ENCODE measurements around the gene PIGU. TPM values are rescaled to one million over a fixed set of nuclear protein-coding genes. Genes with fewer than 3 reads are reported as not detected.
A peak's percentile ranks its signal among the peaks of the same experiment; 100 is the strongest.

Gene PIGU
- total and polyA plus RNA-seq, 2 of the 13 experiments (the other 11 are each of a cell fraction or from before 2014, with no cell fraction given), result 45.5 to 231 TPM

DNA sequence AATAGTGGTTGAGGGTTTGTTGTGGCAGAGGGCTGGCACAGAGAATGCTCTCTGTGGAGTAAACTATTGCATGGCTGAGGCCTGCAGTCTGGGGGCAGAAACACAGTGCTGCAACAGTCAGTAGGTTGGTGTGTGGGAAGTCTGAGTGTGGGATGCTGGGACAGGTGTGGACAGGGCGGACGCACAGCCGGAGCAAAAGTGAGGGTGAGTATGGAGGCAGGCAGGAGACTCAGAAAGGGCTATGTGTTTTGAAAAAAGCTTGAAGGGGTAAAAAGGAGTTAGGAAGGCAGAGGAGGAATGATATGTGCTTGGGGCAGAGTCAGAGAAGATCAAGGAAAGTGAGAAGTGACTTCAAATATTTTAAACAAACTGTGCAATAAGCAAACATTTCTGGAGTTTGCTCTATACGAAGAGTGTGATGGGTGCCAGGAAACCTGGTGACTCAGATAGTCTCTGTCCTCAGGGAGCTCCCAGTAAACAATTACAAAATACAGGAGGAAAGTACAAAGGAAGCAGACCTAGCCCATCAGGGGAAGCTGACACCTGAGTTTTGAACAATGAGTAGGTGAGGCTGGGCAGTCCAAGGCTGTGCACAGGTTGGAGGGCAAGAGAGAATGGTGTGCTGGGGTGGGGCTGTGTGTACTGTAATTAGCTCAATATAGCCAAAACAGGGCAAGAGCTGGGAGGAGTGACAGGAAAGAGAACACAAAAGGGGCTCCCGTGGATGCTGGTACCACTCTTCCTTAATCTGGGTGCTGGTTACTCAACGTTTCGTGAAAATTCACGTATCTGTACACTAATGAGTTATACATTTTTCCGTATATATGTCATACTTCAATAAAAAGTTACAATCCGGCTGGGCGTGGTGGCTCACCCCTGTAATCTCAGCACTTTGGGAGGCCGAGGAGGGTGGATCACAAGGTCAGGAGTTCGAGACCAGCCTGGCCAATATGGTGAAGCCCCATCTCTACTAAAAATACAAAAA lies 55.2 kb downstream of the PIGU start (continued):
- no peak for TF ChIP-seq CAMTA2 (CRISPR knock-in tag; IDR thresholded peaks at IDR 0.05; ENCODE audit: borderline replicate concordance)
- TF ChIP-seq, protein P1, sequence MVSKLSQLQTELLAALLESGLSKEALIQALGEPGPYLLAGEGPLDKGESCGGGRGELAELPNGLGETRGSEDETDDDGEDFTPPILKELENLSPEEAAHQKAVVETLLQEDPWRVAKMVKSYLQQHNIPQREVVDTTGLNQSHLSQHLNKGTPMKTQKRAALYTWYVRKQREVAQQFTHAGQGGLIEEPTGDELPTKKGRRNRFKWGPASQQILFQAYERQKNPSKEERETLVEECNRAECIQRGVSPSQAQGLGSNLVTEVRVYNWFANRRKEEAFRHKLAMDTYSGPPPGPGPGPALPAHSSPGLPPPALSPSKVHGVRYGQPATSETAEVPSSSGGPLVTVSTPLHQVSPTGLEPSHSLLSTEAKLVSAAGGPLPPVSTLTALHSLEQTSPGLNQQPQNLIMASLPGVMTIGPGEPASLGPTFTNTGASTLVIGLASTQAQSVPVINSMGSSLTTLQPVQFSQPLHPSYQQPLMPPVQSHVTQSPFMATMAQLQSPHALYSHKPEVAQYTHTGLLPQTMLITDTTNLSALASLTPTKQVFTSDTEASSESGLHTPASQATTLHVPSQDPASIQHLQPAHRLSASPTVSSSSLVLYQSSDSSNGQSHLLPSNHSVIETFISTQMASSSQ (IDR thresholded peaks at IDR 0.05; ENCODE audit: low read depth), result peak; percentile 76
- TF ChIP-seq, protein P1 (CRISPR knock-in tag; IDR thresholded peaks at IDR 0.05; ENCODE audit: borderline replicate concordance), result peak; percentile 89; the same call in 1 of the 2 replicates
- no peak for TF ChIP-seq ZNF468 (CRISPR knock-in tag; IDR thresholded peaks at IDR 0.05)
- peak; percentile 70; the same call in 1 of the 2 replicates for TF ChIP-seq ZNF510 (CRISPR knock-in tag; IDR thresholded peaks at IDR 0.05; ENCODE audit: low read depth)
- TF ChIP-seq ZNF816 (CRISPR knock-in tag; IDR thresholded peaks at IDR 0.05; ENCODE audit: borderline replicate concordance), result peak; percentile 98
- peak; percentile 84 for TF ChIP-seq ZNF230 (CRISPR knock-in tag; IDR thresholded peaks at IDR 0.05)
- TF ChIP-seq ZBTB20 (CRISPR knock-in tag; IDR thresholded peaks at IDR 0.05; ENCODE audit: borderline replicate concordance, low read depth), result peak; percentile 100
- TF ChIP-seq YEATS4 (CRISPR knock-in tag; IDR thresholded peaks at IDR 0.05; ENCODE audit: borderline replicate concordance), result peak; percentile 91
- no peak for TF ChIP-seq ZC3H4 (CRISPR knock-in tag; IDR thresholded peaks at IDR 0.05; ENCODE audit: borderline replicate concordance)
- TF ChIP-seq HOXA7 (CRISPR knock-in tag; IDR thresholded peaks at IDR 0.05), result no peak
- no peak for TF ChIP-seq IRX3 (CRISPR knock-in tag; IDR thresholded peaks at IDR 0.05; ENCODE audit: borderline replicate concordance, low read depth)
- peak; percentile 96 for TF ChIP-seq HMG20A (CRISPR knock-in tag; IDR thresholded peaks at IDR 0.05; ENCODE audit: borderline replicate concordance)
- TF ChIP-seq SAFB2 (CRISPR knock-in tag; IDR thresholded peaks at IDR 0.05; ENCODE audit: borderline replicate concordance, low read depth), result peak; percentile 53; the same call in 1 of the 2 replicates
- TF ChIP-seq SOX13 (IDR thresholded peaks at IDR 0.05), result peak; percentile 100
- TF ChIP-seq SOX13 (CRISPR knock-in tag; conservative IDR thresholded peaks at IDR 0.05 in 1 of 2, IDR thresholded peaks at IDR 0.05 in 1 of 2), result peak in 1 of 2 experiments; percentile 100; a peak in 3 of 4 replicates
- TF ChIP-seq EED (CRISPR knock-in tag; IDR thresholded peaks at IDR 0.05), result no peak; the same call in 1 of the 2 replicates
- TF ChIP-seq, protein P2, sequence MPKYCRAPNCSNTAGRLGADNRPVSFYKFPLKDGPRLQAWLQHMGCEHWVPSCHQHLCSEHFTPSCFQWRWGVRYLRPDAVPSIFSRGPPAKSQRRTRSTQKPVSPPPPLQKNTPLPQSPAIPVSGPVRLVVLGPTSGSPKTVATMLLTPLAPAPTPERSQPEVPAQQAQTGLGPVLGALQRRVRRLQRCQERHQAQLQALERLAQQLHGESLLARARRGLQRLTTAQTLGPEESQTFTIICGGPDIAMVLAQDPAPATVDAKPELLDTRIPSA (CRISPR knock-in tag; IDR thresholded peaks at IDR 0.05; ENCODE audit: borderline replicate concordance), result peak; percentile 21; the same call in 1 of the 2 replicates
- TF ChIP-seq, protein P3, sequence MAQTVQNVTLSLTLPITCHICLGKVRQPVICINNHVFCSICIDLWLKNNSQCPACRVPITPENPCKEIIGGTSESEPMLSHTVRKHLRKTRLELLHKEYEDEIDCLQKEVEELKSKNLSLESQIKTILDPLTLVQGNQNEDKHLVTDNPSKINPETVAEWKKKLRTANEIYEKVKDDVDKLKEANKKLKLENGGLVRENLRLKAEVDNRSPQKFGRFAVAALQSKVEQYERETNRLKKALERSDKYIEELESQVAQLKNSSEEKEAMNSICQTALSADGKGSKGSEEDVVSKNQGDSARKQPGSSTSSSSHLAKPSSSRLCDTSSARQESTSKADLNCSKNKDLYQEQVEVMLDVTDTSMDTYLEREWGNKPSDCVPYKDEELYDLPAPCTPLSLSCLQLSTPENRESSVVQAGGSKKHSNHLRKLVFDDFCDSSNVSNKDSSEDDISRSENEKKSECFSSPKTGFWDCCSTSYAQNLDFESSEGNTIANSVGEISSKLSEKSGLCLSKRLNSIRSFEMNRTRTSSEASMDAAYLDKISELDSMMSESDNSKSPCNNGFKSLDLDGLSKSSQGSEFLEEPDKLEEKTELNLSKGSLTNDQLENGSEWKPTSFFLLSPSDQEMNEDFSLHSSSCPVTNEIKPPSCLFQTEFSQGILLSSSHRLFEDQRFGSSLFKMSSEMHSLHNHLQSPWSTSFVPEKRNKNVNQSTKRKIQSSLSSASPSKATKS (CRISPR knock-in tag; IDR thresholded peaks at IDR 0.05), result peak; percentile 82
- TF ChIP-seq ZFP82 (CRISPR knock-in tag; IDR thresholded peaks at IDR 0.05; ENCODE audit: borderline replicate concordance), result no peak
- peak; percentile 88 for TF ChIP-seq KLF11 (CRISPR knock-in tag; IDR thresholded peaks at IDR 0.05)
- no peak for TF ChIP-seq MLLT10 (CRISPR knock-in tag; IDR thresholded peaks at IDR 0.05)
